DOHH2 (cell line): Measurements from ENCODE around the gene FBXO38.

Experiments
- H3F3A ChIP-seq: fragments of 200-600 bp; sonication (generic), shearing (Covaris generic); 2 replicates; pipeline ENCODE4 v1.6.0; 2016; ENCODE audit warnings: antibody characterized with exemption, mild to moderate bottlenecking; ENCODE audit not compliant: control insufficient read depth, insufficient read depth
- H3K27ac ChIP-seq: fragments of 200-600 bp; sonication (generic); 2 replicates; pipeline ENCODE4 v1.5.1; 2014; ENCODE audit warnings: low read depth, mild to moderate bottlenecking, low read length, moderate library complexity
- H3K27me3 ChIP-seq: fragments of 200-600 bp; sonication (generic); 2 replicates; pipeline ENCODE4 v1.6.1; 2014; ENCODE audit warnings: mild to moderate bottlenecking, low read length, mixed read lengths; ENCODE audit not compliant: control insufficient read depth
- H3K36me3 ChIP-seq: fragments of 200-600 bp; sonication (generic); 2 replicates; pipeline ENCODE4 v1.6.1; 2014; ENCODE audit warnings: mild to moderate bottlenecking, low read length, moderate library complexity, mixed read lengths; ENCODE audit not compliant: control insufficient read depth
- H3K4me1 ChIP-seq: fragments of 200-600 bp; sonication (generic); 2 replicates; pipeline ENCODE4 v1.6.1; 2014; ENCODE audit warnings: mild to moderate bottlenecking, low read length, mixed read lengths; ENCODE audit not compliant: control insufficient read depth
- H3K4me2 ChIP-seq: fragments of 200-600 bp; sonication (generic); 2 replicates; pipeline ENCODE4 v1.6.0; 2014; ENCODE audit warnings: mild to moderate bottlenecking, low read length, moderate library complexity
- H3K4me3 ChIP-seq: fragments of 200-600 bp; sonication (generic); 2 replicates; pipeline ENCODE4 v1.5.1; 2014; ENCODE audit warnings: mild to moderate bottlenecking, low read length, mixed read lengths
- H3K79me2 ChIP-seq: fragments of 200-600 bp; sonication (generic); 2 replicates; pipeline ENCODE4 v1.6.1; 2014; ENCODE audit warnings: mild to moderate bottlenecking, low read length, mixed read lengths; ENCODE audit not compliant: control insufficient read depth
- H3K9me2 ChIP-seq: fragments of 200-600 bp; sonication (generic); replicated peaks from 2 replicates; pipeline ENCODE4 v1.6.1; 2014; ENCODE audit warnings: mild to moderate bottlenecking, low read length, mixed read lengths; ENCODE audit not compliant: control insufficient read depth
- H3K9me3 ChIP-seq: fragments of 200-600 bp; sonication (generic); 2 replicates; pipeline ENCODE4 v1.6.1; 2014; ENCODE audit warnings: antibody characterized with exemption, low read length, mixed read lengths; ENCODE audit not compliant: control insufficient read depth, insufficient read depth
- H4K20me1 ChIP-seq: fragments of 200-600 bp; sonication (generic); 2 replicates; pipeline ENCODE4 v1.6.0; 2014; ENCODE audit warnings: low read depth, mild to moderate bottlenecking, antibody characterized with exemption, low read length, moderate library complexity; ENCODE audit not compliant: control insufficient read depth, insufficient read depth
- CTCF ChIP-seq: fragments of 200-600 bp; sonication (generic); IDR thresholded peaks from one replicate; pipeline ENCODE4 v1.5.1; 2014; ENCODE audit warnings: antibody characterized with exemption, mild to moderate bottlenecking, low read depth, low read length; ENCODE audit not compliant: poor library complexity, severe bottlenecking
- EZH2phosphoT487 ChIP-seq: fragments of 200-600 bp; sonication (generic); IDR thresholded peaks from 2 replicates; pipeline ENCODE4 v1.6.1; 2017; ENCODE audit warnings: borderline replicate concordance, mild to moderate bottlenecking, antibody characterized with exemption, low read length, moderate library complexity, mixed read lengths

FBXO38 gene

GRCh38 chr5:148403344-148403743 is 19.6 kb downstream of the FBXO38 start:
- Histone ChIP-seq H3K4me2 (peak overlapping the region; percentile 63), H3K4me1 (peaks cover 47% of the 10 kb centered on the region), H3K27ac (peak overlapping the region; percentile 71), H3K9me2 (no peaks in the 10 kb centered on the region), H3K79me2 (peaks cover 17% of the 10 kb centered on the region), H3K9me3 (no peaks in the 10 kb centered on the region), H3K4me3 (peak overlapping the region; percentile 53), H3K27me3 (no peaks in the 10 kb centered on the region), H4K20me1 (no peaks in the 10 kb centered on the region), H3K36me3 (peaks cover 94% of the 10 kb centered on the region), H3F3A (peaks cover 15% of the 10 kb centered on the region)
- no peak for TF ChIP-seq EZH2phosphoT487
- TF ChIP-seq CTCF = no peak

DNA sequence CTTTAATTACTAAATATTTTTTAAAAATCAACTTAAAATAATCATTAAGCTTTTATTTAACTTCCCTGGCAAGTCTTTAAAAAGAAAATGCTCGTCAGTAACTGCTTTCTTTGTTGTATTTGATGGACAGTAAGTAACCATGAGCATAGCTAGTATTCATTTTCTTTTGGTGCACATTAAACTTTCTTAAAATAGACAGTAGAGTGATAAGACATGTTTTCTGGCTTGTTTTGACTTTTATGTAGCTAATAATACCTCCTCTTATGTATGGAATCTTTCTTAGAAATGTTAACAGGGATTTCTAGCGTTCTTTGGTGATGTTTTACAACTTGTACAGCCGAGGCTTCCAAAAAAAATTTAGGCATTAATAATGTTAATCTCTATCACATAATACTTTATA is 22.6 kb downstream of the FBXO38 start:
- H3K79me2 ChIP-seq = peaks cover 13% of the 10 kb centered on the region
- no peak overlapping the region for H3K4me2 ChIP-seq
- H3F3A ChIP-seq = peaks cover 15% of the 10 kb centered on the region
- H3K9me3 ChIP-seq = no peaks in the 10 kb centered on the region
- peaks cover 37% of the 10 kb centered on the region for H3K4me1 ChIP-seq
- no peak overlapping the region for H3K4me3 ChIP-seq
- H3K9me2 ChIP-seq = no peaks in the 10 kb centered on the region
- no peak overlapping the region for H3K27ac ChIP-seq
- TF ChIP-seq CTCF (no peak), EZH2phosphoT487 (no peak)
- no peaks in the 10 kb centered on the region for H4K20me1 ChIP-seq
- no peaks in the 10 kb centered on the region for H3K27me3 ChIP-seq
- peaks cover 94% of the 10 kb centered on the region for H3K36me3 ChIP-seq

DNA sequence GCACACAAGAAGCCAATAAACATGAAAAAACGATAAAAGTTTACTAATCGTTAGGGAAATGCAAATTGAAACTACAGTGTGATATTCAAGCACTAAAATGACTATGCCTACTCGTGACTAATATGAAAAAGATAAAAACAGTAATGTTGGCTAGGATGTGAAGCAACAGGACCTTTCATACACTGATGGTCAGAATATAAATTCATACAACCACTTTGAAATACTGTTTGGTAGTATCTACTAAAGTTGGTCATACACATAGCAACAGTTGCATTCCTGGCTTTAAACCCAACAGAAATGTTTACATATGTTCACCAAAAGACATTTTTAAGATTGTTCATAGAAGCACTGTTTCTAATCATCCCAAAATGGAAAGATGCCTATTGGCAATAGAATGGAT is 24.3 kb downstream of the FBXO38 start:
- peaks cover 6% of the 10 kb centered on the region for H3F3A ChIP-seq
- no peaks in the 10 kb centered on the region for H3K27me3 ChIP-seq
- no peak overlapping the region for H3K4me2 ChIP-seq
- no peak overlapping the region for H3K27ac ChIP-seq
- H3K79me2 ChIP-seq = peaks cover 3% of the 10 kb centered on the region
- no peak overlapping the region for H3K4me3 ChIP-seq
- H3K9me3 ChIP-seq = no peaks in the 10 kb centered on the region
- no peaks in the 10 kb centered on the region for H3K9me2 ChIP-seq
- TF ChIP-seq CTCF (no peak), EZH2phosphoT487 (no peak)
- H4K20me1 ChIP-seq = no peaks in the 10 kb centered on the region
- H3K4me1 ChIP-seq = peaks cover 21% of the 10 kb centered on the region
- peaks cover 92% of the 10 kb centered on the region for H3K36me3 ChIP-seq

GRCh38 chr5:148412124-148412523 is 28.4 kb downstream of the FBXO38 start:
- Histone ChIP-seq H3K4me2 (no peak overlapping the region), H3K4me3 (no peak overlapping the region), H3K27me3 (no peaks in the 10 kb centered on the region), H3K27ac (no peak overlapping the region), H3F3A (no peaks in the 10 kb centered on the region), H3K9me3 (no peaks in the 10 kb centered on the region), H3K79me2 (no peaks in the 10 kb centered on the region), H3K9me2 (no peaks in the 10 kb centered on the region), H3K4me1 (no peaks in the 10 kb centered on the region), H4K20me1 (no peaks in the 10 kb centered on the region), H3K36me3 (peaks cover 92% of the 10 kb centered on the region)
- TF ChIP-seq CTCF (no peak), EZH2phosphoT487 (no peak)
